Tibial nerve (tissue), 4 donors: ENCODE results near the gene GTF3C6. TPM values are rescaled to one million over a fixed set of nuclear protein-coding genes. Genes with fewer than 3 reads are reported as not detected.
A peak's percentile ranks its signal among the peaks of the same experiment; 100 is the strongest.

Experiments
- DNase-seq, 2 donors: peaks; one replicate each; pipeline ENCODE4 v3.0.0-alpha.2; 2019; ENCODE audit warnings: low spot score in 2 of 2
- H3K27ac ChIP-seq, 4 donors: fragments of 200-600 bp; sonication (generic) in 3 of 4; one replicate each; pipeline ENCODE4 v1.5.1; 2017 to 2019; ENCODE audit warnings: mild to moderate bottlenecking in 1 of 4
- H3K27me3 ChIP-seq, 2 donors: fragments of 200-600 bp; sonication (generic) in 1 of 2; one replicate each; pipeline versions ENCODE4 v1.5.1 to v1.6.0; 2017 to 2019
- H3K36me3 ChIP-seq, 3 donors: fragments of 200-600 bp; sonication (generic); one replicate each; pipeline ENCODE4 v1.5.1; 2018 to 2019
- H3K4me1 ChIP-seq, 4 donors: fragments of 200-600 bp; sonication (generic) in 3 of 4; one replicate each; pipeline ENCODE4 v1.5.1; 2017 to 2019
- H3K4me3 ChIP-seq, 4 donors: fragments of 200-600 bp; sonication (generic) in 3 of 4; one replicate each; pipeline ENCODE4 v1.5.1; 2017 to 2019; ENCODE audit warnings: mild to moderate bottlenecking in 1 of 4, moderate library complexity in 1 of 4
- H3K9me3 ChIP-seq, 4 donors: fragments of 200-600 bp; sonication (generic) in 3 of 4; one replicate each; pipeline ENCODE4 v1.5.1; 2017 to 2019
- CTCF ChIP-seq, 5 experiments: fragments of 200-600 bp in 3 of 5; fragments of 450-650 bp in 2 of 5; sonication (generic) in 3 of 5; IDR thresholded peaks; one replicate each; pipeline ENCODE4 v1.5.1; 2016 to 2019; ENCODE audit warnings: antibody characterized with exemption in 5 of 5, mild to moderate bottlenecking in 3 of 5, moderate library complexity in 2 of 5
- EP300 ChIP-seq, 2 donors: sonication (generic); formaldehyde crosslinking; IDR thresholded peaks; one replicate each; pipeline ENCODE4 v1.6.1; 2017; ENCODE audit warnings: antibody characterized with exemption in 2 of 2, mild to moderate bottlenecking in 1 of 2
- POLR2A ChIP-seq, 2 donors: fragments of 450-650 bp; IDR thresholded peaks; one replicate each; pipeline ENCODE4 v1.6.1; 2017; ENCODE audit warnings: antibody characterized with exemption in 2 of 2, mild to moderate bottlenecking in 2 of 2, moderate library complexity in 2 of 2
- WGBS, 2 donors: methylation state at CpG; one replicate each; pipeline ENCODE4 v1.1.5; 2018; 5-methylcytosine and 5-hydroxymethylcytosine counted together
- total RNA-seq, 4 donors: library from RNA; depleted of rRNA; stranded (reverse); fragments of >200 nt; gene quantifications; one replicate each; pipeline ENCODE4 v1.1.0, GENCODE V29; 2016

The GTF3C6 gene
- total RNA-seq, 4 donors from 2014 or later = 13.5 to 28.8 (median 22.5) TPM

GRCh38 chr6:110949679-110950285 is 8.7 kb upstream of the GTF3C6 start:
- peak; percentile 20 to 57 (median 44) for TF ChIP-seq CTCF (IDR thresholded peaks at IDR 0.05)
- no peak for TF ChIP-seq EP300 (IDR thresholded peaks at IDR 0.05)
- no peaks in the 10 kb centered on the region for H3K27me3 ChIP-seq
- no peak for DNase-seq
- WGBS, 2 donors = 33 to 38% methylated on average over 8 of the region's 8 CpGs
- peak overlapping the region in 1 of 4 donors; percentile 46 for H3K27ac ChIP-seq
- H3K4me3 ChIP-seq = no peak overlapping the region
- no peaks in the 10 kb centered on the region for H3K9me3 ChIP-seq
- H3K4me1 ChIP-seq = peaks cover 0 to 8% (median 0%) of the 10 kb centered on the region in 4 donors
- no peaks in the 10 kb centered on the region for H3K36me3 ChIP-seq

GRCh38 chr6:110950440-110950839 is 8.1 kb upstream of the GTF3C6 start:
- peaks cover 0 to 8% (median 0%) of the 10 kb centered on the region in 4 donors for H3K4me1 ChIP-seq
- H3K27ac ChIP-seq = no peak overlapping the region
- H3K27me3 ChIP-seq = no peaks in the 10 kb centered on the region
- DNase-seq = no peak
- no peak for TF ChIP-seq CTCF (IDR thresholded peaks at IDR 0.05)
- no peak for TF ChIP-seq POLR2A (IDR thresholded peaks at IDR 0.05)
- no peak for TF ChIP-seq EP300 (IDR thresholded peaks at IDR 0.05)
- H3K9me3 ChIP-seq = no peaks in the 10 kb centered on the region
- no peak overlapping the region for H3K4me3 ChIP-seq
- H3K36me3 ChIP-seq = no peaks in the 10 kb centered on the region

- 61 to 67% methylated on average over 1 of the region's 1 CpG for WGBS, 2 donors
- Histone ChIP-seq H3K27me3 (no peaks in the 10 kb centered on the region), H3K4me3 (no peak overlapping the region)
Observed at GRCh38 chr6:110951008-110951407, 7.5 kb upstream of the GTF3C6 start.

GRCh38 chr6:110951986-110952794 is 6.3 kb upstream of the GTF3C6 start:
- H3K9me3 ChIP-seq = no peaks in the 10 kb centered on the region
- no peak overlapping the region for H3K4me3 ChIP-seq
- TF ChIP-seq EP300 (IDR thresholded peaks at IDR 0.05) (no peak), POLR2A (IDR thresholded peaks at IDR 0.05) (no peak), CTCF (IDR thresholded peaks at IDR 0.05) (no peak)
- DNase-seq = no peak
- no peak overlapping the region for H3K27ac ChIP-seq
- 70 to 73% methylated on average over 8 of the region's 8 CpGs for WGBS, 2 donors
- no peaks in the 10 kb centered on the region for H3K36me3 ChIP-seq
- H3K4me1 ChIP-seq = peaks cover 0 to 9% (median 0%) of the 10 kb centered on the region in 4 donors
- no peaks in the 10 kb centered on the region for H3K27me3 ChIP-seq

More at GRCh38 chr6:110951008-110951407, 7.5 kb upstream of the GTF3C6 start:
- Histone ChIP-seq H3K9me3 (no peaks in the 10 kb centered on the region), H3K27ac (no peak overlapping the region), H3K4me1 (peaks cover 0 to 8% (median 0%) of the 10 kb centered on the region in 4 donors), H3K36me3 (no peaks in the 10 kb centered on the region)
- TF ChIP-seq EP300 (IDR thresholded peaks at IDR 0.05) = no peak
- TF ChIP-seq CTCF (IDR thresholded peaks at IDR 0.05) = no peak
- TF ChIP-seq POLR2A (IDR thresholded peaks at IDR 0.05) = no peak
- DNase-seq = no peak

GRCh38 chr6:110953633-110954303 is 4.7 kb upstream of the GTF3C6 start:
- DNase-seq = no peak
- H3K27ac ChIP-seq = no peak overlapping the region
- no peaks in the 10 kb centered on the region for H3K9me3 ChIP-seq
- peaks cover 0 to 19% (median 2%) of the 10 kb centered on the region in 4 donors for H3K4me1 ChIP-seq
- no peaks in the 10 kb centered on the region for H3K27me3 ChIP-seq
- no peak overlapping the region for H3K4me3 ChIP-seq
- no peaks in the 10 kb centered on the region for H3K36me3 ChIP-seq
- no peak for TF ChIP-seq EP300 (IDR thresholded peaks at IDR 0.05)
- no peak for TF ChIP-seq POLR2A (IDR thresholded peaks at IDR 0.05)
- no peak for TF ChIP-seq CTCF (IDR thresholded peaks at IDR 0.05)
- WGBS, 2 donors = 87 to 90% methylated on average over 6 of the region's 6 CpGs
